K562 (cell line): ENCODE results near the gene CDCA7L.

ENCODE experiments used
- BACH1 ChIP-seq: fragments of 200-800 bp; sonication (Bioruptor generic); IDR thresholded peaks from 2 replicates; pipeline ENCODE4 v1.6.1; 2016; ENCODE audit warnings: missing genetic modification characterization, missing compliant biosample characterization
- HLTF ChIP-seq: fragments of 450-650 bp; IDR thresholded peaks from 2 replicates; pipeline ENCODE4 v1.6.1; 2016
- JUND ChIP-seq, 2 experiments: IDR thresholded peaks; 2 replicates in 1 of 2; 3 replicates in 1 of 2; pipeline ENCODE4 v1.6.1; 2011; ENCODE audit warnings: borderline replicate concordance in 2 of 2, low read depth in 2 of 2, low read length in 2 of 2, improper control_type of control experiment in 1 of 2, missing biosample characterization in 1 of 2, missing genetic modification characterization in 1 of 2, missing genetic modification reagents in 1 of 2
- NR2F6 ChIP-seq: fragments of 450-650 bp; formaldehyde crosslinking; IDR thresholded peaks from 2 replicates; pipeline ENCODE4 v1.4.0; 2020; ENCODE audit warnings: mild to moderate bottlenecking
- PHB2 ChIP-seq: fragments of 450-650 bp; IDR thresholded peaks from 2 replicates; pipeline ENCODE4 v1.6.1; 2017; ENCODE audit warnings: low read depth
- POLR2AphosphoS2 ChIP-seq: IDR thresholded peaks from 2 replicates; pipeline ENCODE4 v1.6.1; 2012; ENCODE audit warnings: low read length, improper control_type of control experiment
- PYGO2 ChIP-seq: fragments of 450-650 bp; IDR thresholded peaks from 2 replicates; pipeline ENCODE4 v1.6.1; 2016; ENCODE audit warnings: mild to moderate bottlenecking, missing genetic modification characterization, moderate library complexity, missing compliant biosample characterization
- ZNF589 ChIP-seq: fragments of 200-800 bp; sonication (Bioruptor generic); IDR thresholded peaks from 2 replicates; pipeline ENCODE4 v1.6.1; 2016; ENCODE audit warnings: low read depth, missing genetic modification characterization, missing compliant biosample characterization
- TF ChIP-seq, protein P1 (sequence below), 3 experiments: IDR thresholded peaks in 2 of 3; conservative IDR thresholded peaks in 1 of 3; 2 replicates each; pipeline ENCODE4 v1.5.1; 2011 to 2012; ENCODE audit warnings: low read length in 3 of 3, mild to moderate bottlenecking in 3 of 3, control low read depth in 2 of 3, improper control_type of control experiment in 1 of 3, inconsistent platforms in 1 of 3, low read depth in 1 of 3, mixed read lengths in 1 of 3, moderate library complexity in 1 of 3; ENCODE audit not compliant: insufficient read depth in 2 of 3
- TF ChIP-seq, protein P2 (sequence below): sonication (generic); formaldehyde crosslinking; IDR thresholded peaks from 2 replicates; pipeline ENCODE4 v1.8.0; 2022; ENCODE audit warnings: mild to moderate bottlenecking, missing genetic modification reagents
- TF ChIP-seq, protein P3 (sequence below), 3 experiments: fragments of 200-800 bp in 1 of 3; sonication (Bioruptor generic) in 1 of 3; sonication (generic) in 1 of 3; formaldehyde crosslinking in 1 of 3; IDR thresholded peaks; 2 replicates each; pipeline versions ENCODE4 v1.6.1 to v1.8.0; 2016 to 2022; ENCODE audit warnings: mild to moderate bottlenecking in 2 of 3, missing compliant biosample characterization in 2 of 3, missing genetic modification characterization in 2 of 3, missing genetic modification reagents in 1 of 3

DNA sequence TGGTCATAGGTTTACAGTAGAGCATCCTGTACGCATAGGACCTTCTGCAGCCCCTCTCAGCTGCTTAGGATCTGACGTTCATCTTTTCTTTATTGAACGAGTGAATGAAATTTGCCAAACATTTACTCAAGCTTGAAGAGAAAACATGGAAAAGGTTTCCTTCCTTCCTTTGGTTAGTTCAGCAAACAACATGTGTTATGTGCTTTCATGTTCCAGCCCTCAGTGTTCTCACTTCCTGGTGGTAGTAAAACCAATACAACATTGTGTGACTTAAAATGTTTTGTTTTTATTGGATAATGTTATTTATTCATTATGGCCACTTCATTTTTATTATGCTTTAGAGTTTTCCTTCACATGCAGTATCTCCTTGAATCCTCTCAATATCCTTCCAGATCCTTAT lies 1.4 kb upstream of the CDCA7L start:
- no peak for TF ChIP-seq NR2F6 (CRISPR knock-in tag)
- TF ChIP-seq, protein P1, sequence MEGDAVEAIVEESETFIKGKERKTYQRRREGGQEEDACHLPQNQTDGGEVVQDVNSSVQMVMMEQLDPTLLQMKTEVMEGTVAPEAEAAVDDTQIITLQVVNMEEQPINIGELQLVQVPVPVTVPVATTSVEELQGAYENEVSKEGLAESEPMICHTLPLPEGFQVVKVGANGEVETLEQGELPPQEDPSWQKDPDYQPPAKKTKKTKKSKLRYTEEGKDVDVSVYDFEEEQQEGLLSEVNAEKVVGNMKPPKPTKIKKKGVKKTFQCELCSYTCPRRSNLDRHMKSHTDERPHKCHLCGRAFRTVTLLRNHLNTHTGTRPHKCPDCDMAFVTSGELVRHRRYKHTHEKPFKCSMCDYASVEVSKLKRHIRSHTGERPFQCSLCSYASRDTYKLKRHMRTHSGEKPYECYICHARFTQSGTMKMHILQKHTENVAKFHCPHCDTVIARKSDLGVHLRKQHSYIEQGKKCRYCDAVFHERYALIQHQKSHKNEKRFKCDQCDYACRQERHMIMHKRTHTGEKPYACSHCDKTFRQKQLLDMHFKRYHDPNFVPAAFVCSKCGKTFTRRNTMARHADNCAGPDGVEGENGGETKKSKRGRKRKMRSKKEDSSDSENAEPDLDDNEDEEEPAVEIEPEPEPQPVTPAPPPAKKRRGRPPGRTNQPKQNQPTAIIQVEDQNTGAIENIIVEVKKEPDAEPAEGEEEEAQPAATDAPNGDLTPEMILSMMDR (IDR thresholded peaks at IDR 0.05 in 2 of 3, conservative IDR thresholded peaks at IDR 0.05 in 1 of 3; ENCODE audit: insufficient read depth in 2 of 3, low read depth in 1 of 3, low read length in 3 of 3) = no peak
- TF ChIP-seq ZNF589 (CRISPR knock-in tag) = no peak
- TF ChIP-seq, protein P2, sequence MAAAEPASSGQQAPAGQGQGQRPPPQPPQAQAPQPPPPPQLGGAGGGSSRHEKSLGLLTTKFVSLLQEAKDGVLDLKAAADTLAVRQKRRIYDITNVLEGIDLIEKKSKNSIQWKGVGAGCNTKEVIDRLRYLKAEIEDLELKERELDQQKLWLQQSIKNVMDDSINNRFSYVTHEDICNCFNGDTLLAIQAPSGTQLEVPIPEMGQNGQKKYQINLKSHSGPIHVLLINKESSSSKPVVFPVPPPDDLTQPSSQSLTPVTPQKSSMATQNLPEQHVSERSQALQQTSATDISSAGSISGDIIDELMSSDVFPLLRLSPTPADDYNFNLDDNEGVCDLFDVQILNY = no peak
- TF ChIP-seq, protein P3, sequence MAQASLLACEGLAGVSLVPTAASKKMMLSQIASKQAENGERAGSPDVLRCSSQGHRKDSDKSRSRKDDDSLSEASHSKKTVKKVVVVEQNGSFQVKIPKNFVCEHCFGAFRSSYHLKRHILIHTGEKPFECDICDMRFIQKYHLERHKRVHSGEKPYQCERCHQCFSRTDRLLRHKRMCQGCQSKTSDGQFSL (CRISPR knock-in tag; IDR thresholded peaks at IDR 0.05) = no peak
- TF ChIP-seq, protein P3 (tag; IDR thresholded peaks at IDR 0.05) = no peak
- TF ChIP-seq PHB2 = no peak
- no peak for TF ChIP-seq BACH1
- no peak for TF ChIP-seq PYGO2 (tag)
- no peak for TF ChIP-seq JUND (IDR thresholded peaks at IDR 0.05; ENCODE audit: borderline replicate concordance, low read depth, low read length)
- TF ChIP-seq JUND (tag; IDR thresholded peaks at IDR 0.05; ENCODE audit: borderline replicate concordance, low read depth, low read length) = no peak
- no peak for TF ChIP-seq POLR2AphosphoS2
- no peak for TF ChIP-seq HLTF
